GM23338 (cell line): ENCODE measurements around the gene PARD6A. TPM values are rescaled to one million over a fixed set of nuclear protein-coding genes. Genes with fewer than 3 reads are reported as not detected.

Experiments
- ATAC-seq: fragments of 200-7000 bp; cut with Tn5 transposase; 3 replicates; pipeline ENCODE4 v1.9.1; 2020
- DNase-seq: peaks from one replicate; pipeline ENCODE4 v3.0.0-alpha.2; 2015; ENCODE audit warnings: low spot score
- H2AFZ ChIP-seq: fragments of 200-600 bp; sonication (generic); 2 replicates; pipeline ENCODE4 v1.8.0; 2016; ENCODE audit warnings: antibody characterized with exemption, mild to moderate bottlenecking, moderate library complexity
- H3F3A ChIP-seq: fragments of 200-600 bp; sonication (generic); replicated peaks from 2 replicates; pipeline ENCODE4 v1.8.0; 2017; ENCODE audit warnings: antibody characterized with exemption, mixed run types, low read depth
- H3K27ac ChIP-seq: fragments of 200-600 bp; sonication (generic); 2 replicates; pipeline ENCODE4 v1.6.1; 2016; ENCODE audit warnings: low read depth
- H3K27me3 ChIP-seq: fragments of 200-600 bp; sonication (generic); 2 replicates; pipeline ENCODE4 v1.8.0; 2016; ENCODE audit warnings: mild to moderate bottlenecking, mixed run types, moderate library complexity; ENCODE audit not compliant: insufficient read depth
- H3K36me3 ChIP-seq: fragments of 200-600 bp; sonication (generic); 2 replicates; pipeline ENCODE4 v1.8.0; 2016; ENCODE audit warnings: mild to moderate bottlenecking; ENCODE audit not compliant: insufficient read depth
- H3K4me1 ChIP-seq: fragments of 200-600 bp; sonication (generic); 2 replicates; pipeline ENCODE4 v1.8.0; 2016; ENCODE audit warnings: mild to moderate bottlenecking, moderate library complexity; ENCODE audit not compliant: insufficient read depth
- H3K4me2 ChIP-seq: fragments of 200-600 bp; sonication (generic); 2 replicates; pipeline ENCODE4 v1.7.1; 2017; ENCODE audit warnings: mixed run types
- H3K4me3 ChIP-seq: fragments of 200-600 bp; sonication (generic); 2 replicates; pipeline ENCODE4 v1.6.1; 2016; ENCODE audit warnings: mixed run types
- H3K79me2 ChIP-seq: fragments of 200-600 bp; sonication (generic); replicated peaks from 2 replicates; pipeline ENCODE4 v1.8.0; 2017; ENCODE audit warnings: mild to moderate bottlenecking; ENCODE audit not compliant: insufficient read depth
- H3K9me2 ChIP-seq: fragments of 200-600 bp; sonication (generic); 2 replicates; pipeline ENCODE4 v1.8.0; 2017; ENCODE audit not compliant: insufficient read depth
- H4K20me1 ChIP-seq: fragments of 200-600 bp; sonication (generic); replicated peaks from 2 replicates; pipeline ENCODE4 v1.8.0; 2017; ENCODE audit warnings: mild to moderate bottlenecking; ENCODE audit not compliant: insufficient read depth
- H3K27ac Mint-ChIP-seq: 2 replicates; pipeline ENCODE4 v1.8.0; 2020; ENCODE audit warnings: inconsistent platforms, mild to moderate bottlenecking, moderate library complexity, mixed read lengths
- H3K27me3 Mint-ChIP-seq: 3 replicates; pipeline ENCODE4 v1.8.0; 2022; ENCODE audit warnings: low read depth, mild to moderate bottlenecking, moderate library complexity, mixed read lengths, inconsistent platforms; ENCODE audit not compliant: insufficient read depth, poor library complexity
- H3K36me3 Mint-ChIP-seq: 3 replicates; pipeline ENCODE4 v1.8.0; 2021; ENCODE audit warnings: low read depth, mild to moderate bottlenecking, inconsistent platforms, moderate library complexity, mixed read lengths
- H3K4me1 Mint-ChIP-seq: 3 replicates; pipeline ENCODE4 v1.8.0; 2020; ENCODE audit warnings: mild to moderate bottlenecking, inconsistent platforms, mixed read lengths
- H3K4me3 Mint-ChIP-seq: 3 replicates; pipeline ENCODE4 v1.8.0; 2021; ENCODE audit warnings: moderate library complexity, mild to moderate bottlenecking, inconsistent platforms, mixed read lengths
- H3K9me3 Mint-ChIP-seq: 3 replicates; pipeline ENCODE4 v1.8.0; 2020; ENCODE audit warnings: moderate library complexity, mild to moderate bottlenecking, inconsistent platforms, mixed read lengths
- CREB1 ChIP-seq: fragments of 250-450 bp; sonication (Bioruptor Pico); IDR thresholded peaks from 2 replicates; pipeline ENCODE4 v1.5.0; 2020; ENCODE audit warnings: low read depth, mild to moderate bottlenecking, moderate library complexity
- CTCF ChIP-seq, 2 experiments: fragments of 200-600 bp in 1 of 2; sonication (generic) in 1 of 2; conservative IDR thresholded peaks; 2 replicates each; pipeline versions ENCODE4 v1.5.1 to v1.6.1; 2016 to 2017; ENCODE audit warnings: antibody characterized with exemption in 2 of 2, low read depth in 2 of 2, mild to moderate bottlenecking in 2 of 2, moderate library complexity in 1 of 2
- ETS1 ChIP-seq: IDR thresholded peaks from 2 replicates; pipeline ENCODE4 v1.6.1; 2016; ENCODE audit warnings: antibody characterized with exemption
- EZH2 ChIP-seq: fragments of 200-600 bp; sonication (generic); IDR thresholded peaks from one replicate; pipeline ENCODE4 v1.8.0; 2017; ENCODE audit warnings: antibody characterized with exemption, mild to moderate bottlenecking, low read depth; ENCODE audit not compliant: unreplicated experiment
- EZH2phosphoT487 ChIP-seq: fragments of 200-600 bp; sonication (generic); IDR thresholded peaks from one replicate; pipeline ENCODE4 v1.8.1; 2018; ENCODE audit warnings: antibody characterized with exemption; ENCODE audit not compliant: unreplicated experiment
- JUNB ChIP-seq: IDR thresholded peaks from one replicate; pipeline ENCODE4 v1.6.1; 2016; ENCODE audit warnings: antibody characterized with exemption; ENCODE audit not compliant: unreplicated experiment
- NANOG ChIP-seq: IDR thresholded peaks from 2 replicates; pipeline ENCODE4 v1.6.1; 2016; ENCODE audit warnings: antibody characterized with exemption, borderline replicate concordance
- POLR2AphosphoS5 ChIP-seq: IDR thresholded peaks from 2 replicates; pipeline ENCODE4 v1.6.1; 2016; ENCODE audit warnings: antibody characterized with exemption, low read depth
- REST ChIP-seq: IDR thresholded peaks from one replicate; pipeline ENCODE4 v1.6.1; 2018; ENCODE audit warnings: antibody characterized with exemption; ENCODE audit not compliant: unreplicated experiment
- STAT1 ChIP-seq: IDR thresholded peaks from one replicate; pipeline ENCODE4 v1.6.1; 2016; ENCODE audit warnings: antibody characterized with exemption; ENCODE audit not compliant: unreplicated experiment
- ZNF114 ChIP-seq: fragments of 250-450 bp; sonication (Bioruptor Pico); IDR thresholded peaks from 2 replicates; pipeline ENCODE4 v1.5.0; 2020; ENCODE audit warnings: mild to moderate bottlenecking, moderate library complexity
- ZNF331 ChIP-seq: fragments of 250-450 bp; sonication (Bioruptor Pico); IDR thresholded peaks from 2 replicates; pipeline ENCODE4 v1.5.0; 2020; ENCODE audit warnings: low read depth, mild to moderate bottlenecking, moderate library complexity
- ZNF462 ChIP-seq: fragments of 250-450 bp; sonication (Bioruptor Pico); IDR thresholded peaks from 2 replicates; pipeline ENCODE4 v1.5.0; 2020; ENCODE audit warnings: mild to moderate bottlenecking, moderate library complexity
- polyA plus RNA-seq: library from polyadenylated mRNA; unstranded; fragments of >200 nt; fragmentation: Nextera tagmentation; extraction: Ambion mirVana; gene quantifications from 2 replicates; pipeline ENCODE4 v1.2.1, GENCODE V29; 2016
- total RNA-seq: library from RNA; depleted of rRNA; stranded (reverse); fragments of >200 nt; shearing (Covaris generic); gene quantifications from 2 replicates; pipeline ENCODE4 v1.2.3, GENCODE V29; 2014

Gene PARD6A
- total and polyA plus RNA-seq, 2 experiments from 2014 or later = 11.1 to 15.7 TPM

- no peaks in the 10 kb centered on the region for H3K9me3 Mint-ChIP-seq
- H3K27me3 ChIP-seq = peaks cover under 1% of the 10 kb centered on the region; the same call in 1 of the 2 replicates
- no peaks in the 10 kb centered on the region for H3K9me2 ChIP-seq
- DNase-seq (peak; percentile 25), ATAC-seq (no peak)
- H3K4me2 ChIP-seq = no peak overlapping the region
- H3K4me1 Mint-ChIP-seq = 0 out of 3 replicates have a peak, but pooled peaks cover 3% of the 10 kb centered on the region
- no peaks in the 10 kb centered on the region for H3K36me3 ChIP-seq
- peaks cover 4% of the 10 kb centered on the region; the same call in 1 of the 2 replicates for H3K4me1 ChIP-seq
- no peak overlapping the region for H2AFZ ChIP-seq
- no peak overlapping the region for H3K4me3 Mint-ChIP-seq
- TF ChIP-seq POLR2AphosphoS5 (no peak), EZH2phosphoT487 (no peak), REST (no peak), CREB1 (CRISPR knock-in tag) (no peak), ZNF331 (no peak), CTCF (conservative IDR thresholded peaks at IDR 0.05; ENCODE audit: low read depth in 2 of 2) (no peak), EZH2 (no peak), JUNB (no peak), ETS1 (no peak), STAT1 (no peak), ZNF114 (CRISPR knock-in tag) (no peak), NANOG (no peak), ZNF462 (no peak)
- no peak overlapping the region for H3K27ac ChIP-seq
- no peak overlapping the region for H3K27ac Mint-ChIP-seq
- no peaks in the 10 kb centered on the region for H3K36me3 Mint-ChIP-seq
- H3K79me2 ChIP-seq = no peaks in the 10 kb centered on the region
- peaks cover 23% of the 10 kb centered on the region for H3K27me3 Mint-ChIP-seq
- H3K4me3 ChIP-seq = no peak overlapping the region
- H4K20me1 ChIP-seq = no peaks in the 10 kb centered on the region; the same call in 1 of the 2 replicates
- peaks cover 11% of the 10 kb centered on the region for H3F3A ChIP-seq
Observed at GRCh38 chr16:67672306-67672705, 11.5 kb downstream of the PARD6A start.
